Measurements from ENCODE around the gene OTOGL.

Gene OTOGL

GRCh38 chr12:80120994-80121393 lies 21.7 kb downstream of the OTOGL start (continued):
- no peak for TF ChIP-seq PATZ1 (CRISPR knock-in tag; IDR thresholded peaks at IDR 0.05; ENCODE audit: borderline replicate concordance)

GRCh38 chr12:80121661-80122060 lies 22.3 kb downstream of the OTOGL start:
- TF ChIP-seq PPARA (CRISPR knock-in tag; IDR thresholded peaks at IDR 0.05; ENCODE audit: borderline replicate concordance) = no peak
- no peak for TF ChIP-seq OSR1 (CRISPR knock-in tag; IDR thresholded peaks at IDR 0.05)
- no peak for TF ChIP-seq ZFP3 (CRISPR knock-in tag; IDR thresholded peaks at IDR 0.05)
- no peak for TF ChIP-seq ZFP30 (CRISPR knock-in tag; IDR thresholded peaks at IDR 0.05)
- TF ChIP-seq TOX (CRISPR knock-in tag; IDR thresholded peaks at IDR 0.05; ENCODE audit: borderline replicate concordance) = no peak
- ATAC-seq = no peak

GRCh38 chr12:80129895-80130530 lies 30.7 kb downstream of the OTOGL start:
- TF ChIP-seq ZNF8 (CRISPR knock-in tag; IDR thresholded peaks at IDR 0.05) = no peak
- TF ChIP-seq SNAI2 (CRISPR knock-in tag; IDR thresholded peaks at IDR 0.05) = no peak
- TF ChIP-seq TCF4 (CRISPR knock-in tag; IDR thresholded peaks at IDR 0.05; ENCODE audit: borderline replicate concordance) = no peak
- TF ChIP-seq TOX (CRISPR knock-in tag; IDR thresholded peaks at IDR 0.05; ENCODE audit: borderline replicate concordance) = peak; percentile 53; the same call in 1 of the 2 replicates
- TF ChIP-seq CSDC2 (CRISPR knock-in tag; IDR thresholded peaks at IDR 0.05) = no peak
- peak; percentile 80 for ATAC-seq

- TF ChIP-seq ZFP3 (CRISPR knock-in tag; IDR thresholded peaks at IDR 0.05) (no peak), ISL1 (CRISPR knock-in tag; IDR thresholded peaks at IDR 0.05) (no peak), POU6F1 (CRISPR knock-in tag; IDR thresholded peaks at IDR 0.05; ENCODE audit: borderline replicate concordance, low read depth) (no peak), ZNF565 (CRISPR knock-in tag; conservative IDR thresholded peaks at IDR 0.05; ENCODE audit: low read depth) (no peak), CREB5 (CRISPR knock-in tag; IDR thresholded peaks at IDR 0.05; ENCODE audit: low read depth) (no peak), ZFP30 (CRISPR knock-in tag; IDR thresholded peaks at IDR 0.05) (no peak), ESRRG (CRISPR knock-in tag; IDR thresholded peaks at IDR 0.05) (no peak), TCF4 (CRISPR knock-in tag; IDR thresholded peaks at IDR 0.05; ENCODE audit: borderline replicate concordance) (no peak), BACH2 (CRISPR knock-in tag; IDR thresholded peaks at IDR 0.05; ENCODE audit: borderline replicate concordance) (no peak), TSHZ2 (CRISPR knock-in tag; IDR thresholded peaks at IDR 0.05) (no peak), TOX (CRISPR knock-in tag; IDR thresholded peaks at IDR 0.05; ENCODE audit: borderline replicate concordance) (no peak), ZNF70 (CRISPR knock-in tag; IDR thresholded peaks at IDR 0.05) (no peak), OSR1 (CRISPR knock-in tag; IDR thresholded peaks at IDR 0.05) (no peak), ZC3H10 (CRISPR knock-in tag; IDR thresholded peaks at IDR 0.05) (no peak), ZNF8 (CRISPR knock-in tag; IDR thresholded peaks at IDR 0.05) (no peak)
- no peak for ATAC-seq
Observed at GRCh38 chr12:80135624-80136023, 36.3 kb downstream of the OTOGL start.

GRCh38 chr12:80140005-80140404 lies 40.7 kb downstream of the OTOGL start:
- ATAC-seq = no peak
- TF ChIP-seq POU6F1 (CRISPR knock-in tag; IDR thresholded peaks at IDR 0.05; ENCODE audit: borderline replicate concordance, low read depth) (no peak), RARB (CRISPR knock-in tag; IDR thresholded peaks at IDR 0.05) (no peak), ZNF565 (CRISPR knock-in tag; conservative IDR thresholded peaks at IDR 0.05; ENCODE audit: low read depth) (no peak), ZFP3 (CRISPR knock-in tag; IDR thresholded peaks at IDR 0.05) (no peak), TSHZ2 (CRISPR knock-in tag; IDR thresholded peaks at IDR 0.05) (no peak), ZNF8 (CRISPR knock-in tag; IDR thresholded peaks at IDR 0.05) (no peak), ARNTL (CRISPR knock-in tag; IDR thresholded peaks at IDR 0.05; ENCODE audit: borderline replicate concordance, low read depth) (no peak), GLIS3 (CRISPR knock-in tag; IDR thresholded peaks at IDR 0.05) (no peak)
